ENCODE data around the gene FNIP1.
"Not testable (repeated sequence)": the region's sequence is repeated elsewhere in the genome, so short reads cannot be mapped to it uniquely, and the experiment has no call there.

The FNIP1 gene

GRCh38 chr5:131605086-131605485 lies 191.7 kb downstream of the FNIP1 start:
- DNase-seq = no peak

- no peak for DNase-seq
These were observed 201.5 kb downstream of the FNIP1 start for GRCh38 chr5:131595088-131596033.

- DNase-seq = no peak
These were observed 202.9 kb downstream of the FNIP1 start for GRCh38 chr5:131593921-131594320.

GRCh38 chr5:131593436-131593835 lies 203.4 kb downstream of the FNIP1 start:
- DNase-seq = not testable (repeated sequence)
